Measurements from ENCODE around the gene LIN54. TPM values are rescaled to one million over a fixed set of nuclear protein-coding genes. Genes with fewer than 3 reads are reported as not detected.
"Not testable (repeated sequence)": the region's sequence is repeated elsewhere in the genome, so short reads cannot be mapped to it uniquely, and the experiment has no call there.

The LIN54 gene
- total and polyA plus RNA-seq, 9 of the 15 experiments (the other 6 are each of a cell fraction or from before 2014, with no cell fraction given) = 2.2 to 22.5 (median 15.8) TPM

DNA sequence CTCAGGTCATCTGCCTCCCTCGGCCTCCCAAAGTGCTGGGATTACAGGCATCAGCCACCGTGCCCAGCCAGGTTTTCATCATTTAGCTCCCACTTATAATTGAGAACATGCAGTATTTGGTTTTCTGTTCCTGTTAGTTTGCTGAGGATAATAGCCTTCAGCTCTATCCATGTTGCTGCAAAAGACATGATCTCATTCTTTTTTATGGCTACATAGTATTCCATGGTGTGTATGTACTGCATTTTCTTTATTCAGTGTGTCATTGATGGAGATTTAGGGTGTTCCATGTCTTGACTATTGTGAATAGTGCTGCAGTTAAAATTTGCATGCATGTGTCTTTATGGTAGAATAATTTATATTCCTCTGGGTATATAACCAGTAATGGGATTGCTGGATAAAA lies 96.7 kb downstream of the LIN54 start:
- H3K27me3 ChIP-seq (ENCODE audit: control insufficient read depth in 2 of 2, insufficient read depth in 2 of 2, low read length in 2 of 2); H3K9me1 ChIP-seq (ENCODE audit: control insufficient read depth, insufficient read depth, low read length); in situ Hi-C loops (cut with MboI); H3K36me3 ChIP-seq (ENCODE audit: control insufficient read depth, insufficient read depth, low read length); DNase-seq (ENCODE audit: extremely low read depth in 1 of 4, low spot score in 3 of 4); H3K4me2 ChIP-seq (ENCODE audit: insufficient read depth, low read length); BruUV-seq (replicated peaks); ATAC-seq; H3K4me3 ChIP-seq; CTCF ChIA-PET (ENCODE audit: low intra/inter-chr PET ratio); H3K9ac ChIP-seq (ENCODE audit: insufficient read depth in 1 of 2, low read depth in 2 of 2, low read length in 2 of 2); H3K27ac ChIP-seq (ENCODE audit: extremely low read depth, low read depth, low read length); FAIRE-seq; H4K20me1 ChIP-seq (replicated peaks; ENCODE audit: control insufficient read depth, insufficient read depth, low read length); H2AFZ ChIP-seq (ENCODE audit: low read depth, low read length); H3K4me1 ChIP-seq (replicated peaks in 1 of 2; ENCODE audit: control insufficient read depth in 2 of 2, insufficient read depth in 2 of 2, low read length in 2 of 2); intact Hi-C loops (cut with micrococcal nuclease); H3K79me2 ChIP-seq (ENCODE audit: control insufficient read depth, insufficient read depth, low read length); H3K9me3 ChIP-seq (replicated peaks; ENCODE audit: control insufficient read depth, insufficient read depth, low read depth, low read length): not testable (repeated sequence)
- TF ChIP-seq ZNF146 (CRISPR knock-in tag; IDR thresholded peaks at IDR 0.05; ENCODE audit: unreplicated experiment) = peak; percentile 52
- POLR2A ChIA-PET = interaction anchor here (1.0 to 1.7 kb wide), 3 partner anchors 9 to 14 kb away, joined by 4 to 6 read pairs (median 4); partner anchors contain the start of gene THAP9
- WGBS (ENCODE audit: insufficient coverage, low coverage, missing lambda C conversion rate) = 90% methylated on average over 2 of the region's 2 CpGs

DNA sequence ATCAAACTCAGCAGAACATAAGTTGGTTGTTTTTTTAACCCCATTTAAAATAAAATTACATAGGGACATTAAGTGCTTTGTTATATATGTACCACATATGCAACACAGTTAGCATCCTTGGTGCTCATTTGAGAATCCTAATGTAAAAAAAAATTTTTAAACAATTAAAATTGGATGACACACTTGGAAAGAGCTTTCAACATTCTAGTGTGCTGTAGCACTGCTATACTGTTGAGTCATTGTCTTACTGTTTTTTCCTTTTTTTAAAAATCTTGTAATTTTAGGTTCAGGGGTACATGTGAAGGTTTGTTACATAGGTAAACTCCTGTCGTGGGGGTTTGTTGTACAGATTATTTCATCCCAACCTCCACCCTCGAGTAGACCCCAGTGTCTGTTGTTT lies 97.3 kb downstream of the LIN54 start:
- H3K9ac ChIP-seq (ENCODE audit: insufficient read depth in 1 of 2, low read depth in 2 of 2, low read length in 2 of 2) = no peak overlapping the region
- H3K4me2 ChIP-seq (ENCODE audit: insufficient read depth, low read length) = no peak overlapping the region
- FAIRE-seq (no peak), DNase-seq (ENCODE audit: extremely low read depth in 1 of 4, low spot score in 3 of 4) (no peak), ATAC-seq (no peak)
- 17% methylated on average over 2 of the region's 2 CpGs for WGBS (ENCODE audit: insufficient coverage, low coverage, missing lambda C conversion rate)
- no peaks in the 10 kb centered on the region for H3K9me1 ChIP-seq (ENCODE audit: control insufficient read depth, insufficient read depth, low read length)
- H3K79me2 ChIP-seq (ENCODE audit: control insufficient read depth, insufficient read depth, low read length) = no peaks in the 10 kb centered on the region
- CTCF ChIA-PET (ENCODE audit: low intra/inter-chr PET ratio) = no interaction called here
- BruUV-seq (replicated peaks) = no TSS peak
- peaks cover 7% of the 10 kb centered on the region; the same call in 2 of the 3 replicates for H3K36me3 ChIP-seq (ENCODE audit: control insufficient read depth, insufficient read depth, low read length)
- H4K20me1 ChIP-seq (replicated peaks; ENCODE audit: control insufficient read depth, insufficient read depth, low read length) = no peaks in the 10 kb centered on the region
- H2AFZ ChIP-seq (ENCODE audit: low read depth, low read length) = no peak overlapping the region
- POLR2A ChIA-PET = interaction anchor here (1.6 to 1.7 kb wide), 2 partner anchors 11 to 13 kb away, joined by 4 to 6 read pairs; partner anchors contain the start of gene THAP9
- H3K27ac ChIP-seq (ENCODE audit: extremely low read depth, low read depth, low read length) = no peak overlapping the region
- intact Hi-C loops (cut with micrococcal nuclease) (no loop called here), in situ Hi-C loops (cut with MboI) (no loop called here)
- no peaks in the 10 kb centered on the region for H3K27me3 ChIP-seq (ENCODE audit: control insufficient read depth in 2 of 2, insufficient read depth in 2 of 2, low read length in 2 of 2)
- H3K9me3 ChIP-seq (replicated peaks; ENCODE audit: control insufficient read depth, insufficient read depth, low read depth, low read length) = no peaks in the 10 kb centered on the region
- H3K4me3 ChIP-seq = no peak overlapping the region
- no peaks in the 10 kb centered on the region for H3K4me1 ChIP-seq (replicated peaks in 1 of 2; ENCODE audit: control insufficient read depth in 2 of 2, insufficient read depth in 2 of 2, low read length in 2 of 2)
- TF ChIP-seq, protein P1, sequence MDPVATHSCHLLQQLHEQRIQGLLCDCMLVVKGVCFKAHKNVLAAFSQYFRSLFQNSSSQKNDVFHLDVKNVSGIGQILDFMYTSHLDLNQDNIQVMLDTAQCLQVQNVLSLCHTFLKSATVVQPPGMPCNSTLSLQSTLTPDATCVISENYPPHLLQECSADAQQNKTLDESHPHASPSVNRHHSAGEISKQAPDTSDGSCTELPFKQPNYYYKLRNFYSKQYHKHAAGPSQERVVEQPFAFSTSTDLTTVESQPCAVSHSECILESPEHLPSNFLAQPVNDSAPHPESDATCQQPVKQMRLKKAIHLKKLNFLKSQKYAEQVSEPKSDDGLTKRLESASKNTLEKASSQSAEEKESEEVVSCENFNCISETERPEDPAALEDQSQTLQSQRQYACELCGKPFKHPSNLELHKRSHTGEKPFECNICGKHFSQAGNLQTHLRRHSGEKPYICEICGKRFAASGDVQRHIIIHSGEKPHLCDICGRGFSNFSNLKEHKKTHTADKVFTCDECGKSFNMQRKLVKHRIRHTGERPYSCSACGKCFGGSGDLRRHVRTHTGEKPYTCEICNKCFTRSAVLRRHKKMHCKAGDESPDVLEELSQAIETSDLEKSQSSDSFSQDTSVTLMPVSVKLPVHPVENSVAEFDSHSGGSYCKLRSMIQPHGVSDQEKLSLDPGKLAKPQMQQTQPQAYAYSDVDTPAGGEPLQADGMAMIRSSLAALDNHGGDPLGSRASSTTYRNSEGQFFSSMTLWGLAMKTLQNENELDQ (CRISPR knock-in tag; IDR thresholded peaks at IDR 0.05; ENCODE audit: borderline replicate concordance) = no peak
- TF ChIP-seq ILF3 (IDR thresholded peaks at IDR 0.05; ENCODE audit: borderline replicate concordance) (no peak), ATF1 (CRISPR knock-in tag; IDR thresholded peaks at IDR 0.05) (no peak), ATF1 (tag; IDR thresholded peaks at IDR 0.05) (no peak), KLF16 (IDR thresholded peaks at IDR 0.05) (no peak), BHLHE40 (IDR thresholded peaks at IDR 0.05; ENCODE audit: low read length) (no peak), NCOA2 (IDR thresholded peaks at IDR 0.05; ENCODE audit: partially characterized antibody in 2 of 2) (no peak), DACH1 (IDR thresholded peaks at IDR 0.05; ENCODE audit: partially characterized antibody) (no peak)
